H9 (cell line): ENCODE measurements around the gene TMEM209. TPM values are rescaled to one million over a fixed set of nuclear protein-coding genes. Genes with fewer than 3 reads are reported as not detected.

Experiments
- DNase-seq: peaks from one replicate; pipeline ENCODE4 v3.0.0-alpha.2; 2017
- H2AFZ ChIP-seq: one replicate; pipeline ENCODE4 v1.6.1; 2013; ENCODE audit warnings: mild to moderate bottlenecking, low read length, control low read depth, moderate library complexity
- H2AK5ac ChIP-seq: 2 replicates; pipeline ENCODE4 v1.6.1; 2013; ENCODE audit warnings: low read length, control low read depth, mixed read lengths; ENCODE audit not compliant: insufficient read length
- H2BK120ac ChIP-seq: one replicate; pipeline ENCODE4 v1.6.1; 2013; ENCODE audit warnings: low read depth, mild to moderate bottlenecking, low read length, control low read depth, inconsistent platforms; ENCODE audit not compliant: poor library complexity, severe bottlenecking
- H2BK12ac ChIP-seq: 2 replicates; pipeline ENCODE4 v1.6.1; 2013; ENCODE audit warnings: low read length, control low read depth, mixed read lengths, low read depth; ENCODE audit not compliant: insufficient read length
- H2BK15ac ChIP-seq: 2 replicates; pipeline ENCODE4 v1.6.1; 2013; ENCODE audit warnings: low read depth, low read length, control low read depth
- H2BK20ac ChIP-seq: one replicate; pipeline ENCODE4 v1.6.1; 2013; ENCODE audit warnings: low read depth, mild to moderate bottlenecking, low read length, control low read depth, inconsistent platforms; ENCODE audit not compliant: poor library complexity, severe bottlenecking
- H2BK5ac ChIP-seq: 2 replicates; pipeline ENCODE4 v1.6.1; 2013; ENCODE audit warnings: low read length, control low read depth, mixed read lengths; ENCODE audit not compliant: insufficient read length
- H3K14ac ChIP-seq: 2 replicates; pipeline ENCODE4 v1.6.1; 2013; ENCODE audit warnings: low read length, control low read depth; ENCODE audit not compliant: insufficient read depth
- H3K18ac ChIP-seq: 2 replicates; pipeline ENCODE4 v1.6.1; 2013; ENCODE audit warnings: low read depth, mild to moderate bottlenecking, mixed read lengths, low read length, control low read depth; ENCODE audit not compliant: insufficient read length
- H3K23ac ChIP-seq: 2 replicates; pipeline ENCODE4 v1.6.1; 2013; ENCODE audit warnings: low read length, control low read depth, mixed read lengths, low read depth; ENCODE audit not compliant: insufficient read length
- H3K23me2 ChIP-seq: 2 replicates; pipeline ENCODE4 v1.6.1; 2013; ENCODE audit warnings: low read depth, mild to moderate bottlenecking, mixed read lengths, low read length, control low read depth; ENCODE audit not compliant: insufficient read length, poor library complexity, severe bottlenecking
- H3K27ac ChIP-seq: 2 replicates; pipeline ENCODE4 v1.5.1; 2013; ENCODE audit warnings: low read length, control low read depth, mixed read lengths, low read depth; ENCODE audit not compliant: insufficient read length
- H3K27me3 ChIP-seq: 2 replicates; pipeline ENCODE4 v1.6.1; 2013; ENCODE audit warnings: low read length, control low read depth, inconsistent platforms; ENCODE audit not compliant: insufficient read depth
- H3K4ac ChIP-seq: 2 replicates; pipeline ENCODE4 v1.6.1; 2013; ENCODE audit warnings: low read depth, mild to moderate bottlenecking, control low read depth, inconsistent platforms, low read length, moderate library complexity
- H3K4me1 ChIP-seq: 2 replicates; pipeline ENCODE4 v1.6.1; 2013; ENCODE audit warnings: low read length, control low read depth, inconsistent platforms; ENCODE audit not compliant: insufficient read depth
- H3K4me2 ChIP-seq: 2 replicates; pipeline ENCODE4 v1.6.1; 2013; ENCODE audit warnings: low read length, control low read depth, mixed read lengths; ENCODE audit not compliant: insufficient read length, insufficient read depth
- H3K56ac ChIP-seq: 2 replicates; pipeline ENCODE4 v1.6.1; 2013; ENCODE audit warnings: low read depth, mild to moderate bottlenecking, mixed read lengths, low read length, control low read depth; ENCODE audit not compliant: insufficient read length
- H3K79me1 ChIP-seq: 2 replicates; pipeline ENCODE4 v1.6.1; 2013; ENCODE audit warnings: low read depth, mild to moderate bottlenecking, moderate library complexity, low read length, control low read depth, inconsistent platforms; ENCODE audit not compliant: insufficient read depth, poor library complexity, severe bottlenecking
- H3K79me2 ChIP-seq: 2 replicates; pipeline ENCODE4 v1.6.1; 2013; ENCODE audit warnings: low read length, control low read depth, inconsistent platforms; ENCODE audit not compliant: insufficient read depth
- H3K9ac ChIP-seq: 2 replicates; pipeline ENCODE4 v1.6.1; 2013; ENCODE audit warnings: low read length, control low read depth, mixed read lengths; ENCODE audit not compliant: insufficient read length; ENCODE audit errors: extremely low read depth
- H3K9me3 ChIP-seq: one replicate; pipeline ENCODE4 v1.6.1; 2013; ENCODE audit warnings: low read depth, low read length, inconsistent platforms; ENCODE audit not compliant: control insufficient read depth
- H3T11ph ChIP-seq: one replicate; pipeline ENCODE4 v1.6.1; 2013; ENCODE audit warnings: mild to moderate bottlenecking, low read length, control low read depth, inconsistent platforms
- H4K20me1 ChIP-seq: one replicate; pipeline ENCODE4 v1.6.1; 2013; ENCODE audit not compliant: control insufficient read depth, insufficient read length, insufficient read depth
- H4K5ac ChIP-seq: 2 replicates; pipeline ENCODE4 v1.6.1; 2013; ENCODE audit warnings: low read depth, mild to moderate bottlenecking, mixed read lengths, low read length, control low read depth; ENCODE audit not compliant: insufficient read length
- H4K8ac ChIP-seq: replicated peaks from 2 replicates; pipeline ENCODE4 v1.6.1; 2013; ENCODE audit warnings: low read length, control low read depth, mixed read lengths, low read depth; ENCODE audit not compliant: insufficient read length
- H4K91ac ChIP-seq: 2 replicates; pipeline ENCODE4 v1.6.1; 2013; ENCODE audit warnings: low read depth, mild to moderate bottlenecking, moderate library complexity, mixed read lengths, low read length, control low read depth; ENCODE audit not compliant: insufficient read length
- H3K27ac Mint-ChIP-seq, 3 experiments: 2 replicates in 2 of 3; 3 replicates in 1 of 3; pipeline ENCODE4 v1.8.0; 2020 to 2021; ENCODE audit warnings: mixed read lengths in 3 of 3, mild to moderate bottlenecking in 1 of 3, moderate library complexity in 1 of 3
- H3K27me3 Mint-ChIP-seq: 2 replicates; pipeline ENCODE4 v1.8.0; 2021; ENCODE audit warnings: low read depth, mild to moderate bottlenecking, moderate library complexity, mixed read lengths
- H3K36me3 Mint-ChIP-seq, 3 experiments: 2 replicates in 2 of 3; 3 replicates in 1 of 3; pipeline ENCODE4 v1.8.0; 2020 to 2021; ENCODE audit warnings: low read depth in 3 of 3, mixed read lengths in 3 of 3; ENCODE audit not compliant: insufficient read depth in 1 of 3
- H3K4me1 Mint-ChIP-seq, 2 experiments: 2 replicates each; pipeline ENCODE4 v1.8.0; 2020; ENCODE audit warnings: mixed read lengths in 2 of 2
- H3K4me3 Mint-ChIP-seq, 2 experiments: 2 replicates in 1 of 2; 3 replicates in 1 of 2; pipeline ENCODE4 v1.8.0; 2020 to 2021; ENCODE audit warnings: mild to moderate bottlenecking in 2 of 2, mixed read lengths in 2 of 2, moderate library complexity in 1 of 2
- H3K9me3 Mint-ChIP-seq, 2 experiments: 2 replicates in 1 of 2; 3 replicates in 1 of 2; pipeline ENCODE4 v1.8.0; 2020; ENCODE audit warnings: mild to moderate bottlenecking in 2 of 2, mixed read lengths in 2 of 2, moderate library complexity in 1 of 2
- WGBS: extraction: QIAGEN DNeasy Blood & Tissue Kit; methylation state at CpG from one replicate; pipeline ENCODE4 v1.1.7; 2013; ENCODE audit warnings: missing lambda C conversion rate, low lambda C conversion rate, mixed read lengths; ENCODE audit not compliant: insufficient read length; ENCODE audit errors: extremely low coverage; 5-methylcytosine and 5-hydroxymethylcytosine counted together
- total RNA-seq: library from RNA; stranded (reverse); gene quantifications from 2 replicates; pipeline ENCODE4 v1.2.1, GENCODE V29; 2021
- TF ChIP-seq, protein P1 (sequence below): fragments of 200-600 bp; sonication (generic); conservative IDR thresholded peaks from 3 replicates; pipeline ENCODE4 v1.8.0; 2021; ENCODE audit warnings: antibody characterized with exemption, mild to moderate bottlenecking

Gene TMEM209
- total RNA-seq, 1 experiment from 2014 or later = 30.8 TPM

DNA sequence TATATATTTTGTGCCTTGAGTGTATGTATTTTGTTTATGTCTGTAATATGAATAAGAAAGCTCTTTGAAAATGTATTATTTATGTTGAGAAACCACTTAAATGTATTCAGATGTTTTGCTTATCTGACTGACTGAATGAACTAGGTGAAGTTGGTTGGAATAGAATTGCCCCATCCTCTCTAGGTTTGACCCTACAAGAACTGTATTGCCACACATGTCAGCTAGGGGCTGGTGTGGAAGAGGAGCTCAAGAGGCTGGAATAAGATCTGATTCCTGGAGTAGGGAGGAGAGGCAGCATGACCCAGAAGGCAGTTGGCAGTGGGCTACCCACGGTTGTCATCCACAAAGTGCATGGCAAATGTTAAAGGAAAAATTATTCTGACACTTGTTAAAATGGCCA, 11.5 kb upstream of the TMEM209 start:
- Histone ChIP-seq H2BK5ac (no peak overlapping the region), H2BK120ac (no peak overlapping the region), H3T11ph (no peak overlapping the region), H3K9me3 (no peaks in the 10 kb centered on the region), H3K56ac (no peak overlapping the region), H3K23me2 (no peaks in the 10 kb centered on the region), H2AFZ (no peak overlapping the region), H3K14ac (no peak overlapping the region), H3K23ac (no peak overlapping the region), H3K79me1 (no peaks in the 10 kb centered on the region), H3K4me1 (no peaks in the 10 kb centered on the region), H4K20me1 (no peaks in the 10 kb centered on the region), H3K27me3 (no peaks in the 10 kb centered on the region), H2BK12ac (no peak overlapping the region), H3K4ac (no peak overlapping the region), H3K79me2 (no peaks in the 10 kb centered on the region), H2BK20ac (no peak overlapping the region), H4K5ac (no peak overlapping the region), H3K18ac (no peak overlapping the region), H2BK15ac (no peak overlapping the region), H4K91ac (no peak overlapping the region), H3K9ac (no peak overlapping the region), H3K27ac (no peak overlapping the region), H2AK5ac (no peak overlapping the region), H3K4me2 (no peak overlapping the region), H4K8ac (no peak overlapping the region)
- no CpG with 5 or more reads among the region's 1 CpG for WGBS
- H3K27ac Mint-ChIP-seq = no peak overlapping the region
- H3K36me3 Mint-ChIP-seq = no peaks in the 10 kb centered on the region; a peak in 1 of 7 replicates
- TF ChIP-seq, protein P1, sequence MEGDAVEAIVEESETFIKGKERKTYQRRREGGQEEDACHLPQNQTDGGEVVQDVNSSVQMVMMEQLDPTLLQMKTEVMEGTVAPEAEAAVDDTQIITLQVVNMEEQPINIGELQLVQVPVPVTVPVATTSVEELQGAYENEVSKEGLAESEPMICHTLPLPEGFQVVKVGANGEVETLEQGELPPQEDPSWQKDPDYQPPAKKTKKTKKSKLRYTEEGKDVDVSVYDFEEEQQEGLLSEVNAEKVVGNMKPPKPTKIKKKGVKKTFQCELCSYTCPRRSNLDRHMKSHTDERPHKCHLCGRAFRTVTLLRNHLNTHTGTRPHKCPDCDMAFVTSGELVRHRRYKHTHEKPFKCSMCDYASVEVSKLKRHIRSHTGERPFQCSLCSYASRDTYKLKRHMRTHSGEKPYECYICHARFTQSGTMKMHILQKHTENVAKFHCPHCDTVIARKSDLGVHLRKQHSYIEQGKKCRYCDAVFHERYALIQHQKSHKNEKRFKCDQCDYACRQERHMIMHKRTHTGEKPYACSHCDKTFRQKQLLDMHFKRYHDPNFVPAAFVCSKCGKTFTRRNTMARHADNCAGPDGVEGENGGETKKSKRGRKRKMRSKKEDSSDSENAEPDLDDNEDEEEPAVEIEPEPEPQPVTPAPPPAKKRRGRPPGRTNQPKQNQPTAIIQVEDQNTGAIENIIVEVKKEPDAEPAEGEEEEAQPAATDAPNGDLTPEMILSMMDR = peak; percentile 43; the same call in 2 of the 3 replicates
- DNase-seq = no peak
- H3K27me3 Mint-ChIP-seq = peaks cover 2% of the 10 kb centered on the region; the same call in 1 of the 2 replicates
- peaks cover 3 to 4% of the 10 kb centered on the region in 2 experiments; a peak in 2 of 4 replicates for H3K4me1 Mint-ChIP-seq
- no peak overlapping the region for H3K4me3 Mint-ChIP-seq
- H3K9me3 Mint-ChIP-seq = no peaks in the 10 kb centered on the region
